Transverse colon (tissue), 4 donors: ENCODE results near the gene UMODL1. TPM values are rescaled to one million over a fixed set of nuclear protein-coding genes. Genes with fewer than 3 reads are reported as not detected.

Experiments used
- DNase-seq: peaks from one replicate; pipeline ENCODE4 v3.0.0-alpha.2; 2019
- H3K27ac ChIP-seq, 4 donors: fragments of 200-600 bp; sonication (generic); 2 replicates each; pipeline ENCODE4 v1.5.1; 2016 to 2018; ENCODE audit warnings: inconsistent platforms in 4 of 4
- H3K27me3 ChIP-seq: fragments of 200-600 bp; sonication (generic); 2 replicates; pipeline ENCODE4 v1.5.1; 2017; ENCODE audit warnings: inconsistent platforms
- H3K36me3 ChIP-seq, 4 donors: fragments of 200-600 bp; sonication (generic); 2 replicates each; pipeline ENCODE4 v1.5.1; 2017 to 2019; ENCODE audit warnings: inconsistent platforms in 4 of 4
- H3K4me1 ChIP-seq, 4 donors: fragments of 200-600 bp; sonication (generic); 2 replicates each; pipeline ENCODE4 v1.5.1; 2017 to 2020; ENCODE audit warnings: inconsistent platforms in 4 of 4
- H3K4me3 ChIP-seq, 4 donors: fragments of 200-600 bp; sonication (generic); 1 replicate in 1 of 4; 2 replicates in 3 of 4; pipeline versions ENCODE4 v1.5.1 to v1.6.1; 2017 to 2019; ENCODE audit warnings: inconsistent platforms in 4 of 4
- H3K9me3 ChIP-seq, 2 donors: fragments of 200-600 bp; sonication (generic); 2 replicates each; pipeline ENCODE4 v1.5.1; 2017 to 2019; ENCODE audit warnings: inconsistent platforms in 2 of 2
- CTCF ChIP-seq, 5 experiments: fragments of 200-600 bp in 3 of 5; fragments of 450-650 bp in 2 of 5; sonication (generic) in 3 of 5; IDR thresholded peaks; 1 replicate in 2 of 5; 2 replicates in 3 of 5; pipeline ENCODE4 v1.5.1; 2016 to 2017; ENCODE audit warnings: antibody characterized with exemption in 5 of 5, inconsistent platforms in 3 of 5, mild to moderate bottlenecking in 2 of 5, moderate library complexity in 1 of 5
- EP300 ChIP-seq: sonication (generic); formaldehyde crosslinking; IDR thresholded peaks from one replicate; pipeline ENCODE4 v1.6.1; 2017; ENCODE audit warnings: antibody characterized with exemption, low read depth
- POLR2A ChIP-seq: fragments of 450-650 bp; IDR thresholded peaks from one replicate; pipeline ENCODE4 v1.6.1; 2016; ENCODE audit warnings: antibody characterized with exemption, mild to moderate bottlenecking, moderate library complexity
- POLR2AphosphoS5 ChIP-seq, 3 donors: sonication (generic); formaldehyde crosslinking; IDR thresholded peaks; one replicate each; pipeline ENCODE4 v1.6.1; 2016; ENCODE audit warnings: antibody characterized with exemption in 3 of 3
- WGBS, 2 donors: methylation state at CpG; one replicate each; pipeline ENCODE4 v1.1.5; 2018; ENCODE audit warnings: low coverage in 1 of 2; 5-methylcytosine and 5-hydroxymethylcytosine counted together
- in situ Hi-C, 4 donors: fragments of 200-750 bp; cut with MboI; loops; one replicate each; pipeline versions ENCODE4 v1.15.0 to v1.15.1; 2017; ENCODE audit warnings: low sequenced_read_pairs in 3 of 4, low pct_ligation_motif_present in 1 of 4, low pct_unique_long_range_greater_than_20kb in 1 of 4
- intact Hi-C: fragments of 100-400 bp; cut with DNase I; formaldehyde crosslinking; loops from one replicate; pipeline ENCODE4 v1.15.1; 2023; ENCODE audit warnings: low total_unique reads
- total RNA-seq, 4 donors: library from RNA; depleted of rRNA; stranded (reverse); fragments of >200 nt; gene quantifications; one replicate each; pipeline ENCODE4 v1.1.0, GENCODE V29; 2016

UMODL1 gene
- total RNA-seq, 4 donors from 2014 or later: 0.16 to 3.2 (median 0.68) TPM; not detected in 1

DNA sequence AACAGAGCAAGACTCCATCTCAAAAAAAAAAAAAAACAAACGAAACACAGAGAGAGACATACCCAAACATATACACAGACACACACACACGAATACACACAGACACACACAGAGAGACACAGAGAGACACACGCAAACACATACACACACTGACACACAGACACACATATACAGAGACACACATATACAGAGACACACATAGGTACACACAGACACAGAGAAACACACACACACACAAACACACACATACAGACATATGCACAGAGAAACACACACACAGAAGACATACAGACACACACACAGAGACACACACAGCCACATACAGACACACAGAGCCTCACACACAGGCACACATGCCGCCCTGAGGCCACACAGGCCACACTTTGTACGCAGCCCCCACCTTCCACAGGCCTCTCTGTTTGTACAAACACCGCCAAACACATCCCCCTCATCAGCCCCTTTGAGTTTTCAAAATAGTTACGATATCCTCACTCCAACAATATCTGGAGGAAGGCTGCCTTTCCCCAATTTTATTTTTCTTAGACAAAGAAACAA lies 90.4 kb downstream of the UMODL1 start:
- H3K4me1 ChIP-seq: peaks cover 0 to 23% (median 11%) of the 10 kb centered on the region in 4 donors
- no peaks in the 10 kb centered on the region for H3K36me3 ChIP-seq
- 65 to 79% methylated on average over 7 of the region's 7 CpGs for WGBS, 2 donors
- no peak overlapping the region for H3K27ac ChIP-seq
- no peaks in the 10 kb centered on the region for H3K27me3 ChIP-seq
- in situ Hi-C loops (loop anchor here in 1 of 4 donors (25.0 kb wide), 1 partner anchor 301 kb away; no protein-coding TSS in a partner anchor), intact Hi-C loops (loop anchor here (5.0 kb wide), 1 partner anchor 96 kb away; no protein-coding TSS in a partner anchor)
- no peak for TF ChIP-seq EP300
- no peak for TF ChIP-seq POLR2A
- H3K9me3 ChIP-seq: no peaks in the 10 kb centered on the region
- H3K4me3 ChIP-seq: no peak overlapping the region
- no peak for DNase-seq

DNA sequence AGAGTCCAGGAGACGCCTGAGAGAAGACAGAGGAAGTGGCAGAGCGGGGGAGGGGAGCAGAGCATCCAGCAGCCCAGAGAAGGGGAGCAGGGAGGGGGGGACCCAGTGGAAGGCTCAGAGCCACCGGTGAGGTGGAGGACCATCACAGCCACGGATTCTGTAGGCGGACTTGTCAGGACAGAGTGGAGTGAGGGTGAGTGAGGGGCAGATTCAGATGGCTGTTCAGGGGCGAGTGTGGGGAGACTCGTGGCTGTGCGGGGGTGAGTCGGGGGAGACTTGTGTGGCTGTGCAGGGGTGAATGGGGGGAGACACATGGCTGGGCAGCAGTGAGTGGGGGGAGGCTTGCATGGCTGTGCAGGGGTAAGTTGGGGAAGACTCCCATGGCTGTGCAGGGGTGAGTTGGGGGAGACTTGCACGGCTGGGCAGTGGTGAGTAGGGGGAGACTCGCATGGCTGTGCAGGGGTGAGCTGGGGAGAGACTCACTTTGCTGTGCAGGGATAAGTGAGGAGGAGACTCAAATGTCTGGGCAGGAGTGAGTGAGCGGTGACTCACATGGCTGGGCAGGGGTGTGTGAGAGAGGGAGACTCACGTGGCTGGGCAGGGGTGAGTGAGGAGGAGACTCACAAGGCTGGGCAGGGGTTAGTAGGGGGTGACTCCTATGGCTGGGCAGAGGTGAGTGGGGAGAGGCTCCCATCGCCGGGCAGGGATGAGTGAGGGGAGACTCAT lies 91.0 kb downstream of the UMODL1 start:
- 39 to 68% methylated on average over 7 to 15 of the region's 15 CpGs for WGBS, 2 donors
- DNase-seq: no peak
- intact Hi-C loops: loop anchor here (5.0 kb wide), 1 partner anchor 95 kb away; no protein-coding TSS in a partner anchor

DNA sequence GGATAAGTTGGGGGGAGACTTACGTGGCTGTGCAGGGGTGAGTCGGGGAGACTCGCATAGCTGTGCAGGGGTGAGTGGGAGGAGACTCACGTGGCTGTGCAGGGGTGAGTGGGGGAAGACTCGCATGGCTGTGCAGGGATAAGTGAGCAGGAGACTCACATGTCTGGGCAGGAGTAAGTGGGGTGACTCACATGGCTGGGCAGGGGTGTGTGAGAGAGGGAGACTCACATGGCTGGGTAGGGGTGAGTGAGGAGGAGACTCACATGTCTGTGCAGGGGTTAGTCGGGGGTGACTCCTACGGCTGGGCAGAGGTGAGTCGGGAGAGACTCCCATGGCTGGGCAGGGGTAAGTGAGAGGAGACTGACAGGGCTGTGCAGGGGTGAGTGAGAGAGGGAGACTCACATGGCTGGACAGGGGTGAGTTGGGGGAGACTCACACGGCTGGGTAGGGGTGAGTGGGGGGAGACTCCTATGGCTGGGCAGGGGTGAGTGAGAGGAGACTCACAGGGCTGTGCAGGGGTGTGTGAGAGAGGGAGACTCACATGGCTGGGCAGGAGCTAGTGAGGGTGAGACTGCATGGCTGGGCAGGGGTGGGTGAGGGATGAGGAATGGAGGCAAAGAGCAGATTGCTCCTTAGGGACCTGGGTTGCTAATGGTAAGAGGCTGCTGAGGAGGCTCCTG lies 91.9 kb downstream of the UMODL1 start:
- TF ChIP-seq EP300 (no peak), CTCF (IDR thresholded peaks at IDR 0.05) (no peak), POLR2A (no peak), POLR2AphosphoS5 (IDR thresholded peaks at IDR 0.05) (no peak)
- in situ Hi-C loops (loop anchor here in 1 of 4 donors (25.0 kb wide), 1 partner anchor 299 kb away; no protein-coding TSS in a partner anchor), intact Hi-C loops (loop anchor here (5.0 kb wide), 1 partner anchor 94 kb away; no protein-coding TSS in a partner anchor)
- peaks cover 0 to 23% (median 9%) of the 10 kb centered on the region in 4 donors for H3K4me1 ChIP-seq
- 66 to 74% methylated on average over 8 to 9 of the region's 9 CpGs for WGBS, 2 donors
- H3K9me3 ChIP-seq: no peaks in the 10 kb centered on the region
- H3K27me3 ChIP-seq: no peaks in the 10 kb centered on the region
- H3K4me3 ChIP-seq: no peak overlapping the region
- no peak overlapping the region for H3K27ac ChIP-seq
- no peak for DNase-seq
- no peaks in the 10 kb centered on the region for H3K36me3 ChIP-seq

More for the DNA sequence above, 91.0 kb downstream of the UMODL1 start:
- no peaks in the 10 kb centered on the region for H3K27me3 ChIP-seq
- peaks cover 0 to 23% (median 10%) of the 10 kb centered on the region in 4 donors for H3K4me1 ChIP-seq
- no peaks in the 10 kb centered on the region for H3K9me3 ChIP-seq
- H3K36me3 ChIP-seq: no peaks in the 10 kb centered on the region
- H3K27ac ChIP-seq: no peak overlapping the region
- in situ Hi-C loops: loop anchor here in 1 of 4 donors (25.0 kb wide), 1 partner anchor 300 kb away; no protein-coding TSS in a partner anchor
- H3K4me3 ChIP-seq: no peak overlapping the region
- TF ChIP-seq CTCF (IDR thresholded peaks at IDR 0.05) (no peak), POLR2A (no peak), EP300 (no peak), POLR2AphosphoS5 (IDR thresholded peaks at IDR 0.05) (no peak)

DNA sequence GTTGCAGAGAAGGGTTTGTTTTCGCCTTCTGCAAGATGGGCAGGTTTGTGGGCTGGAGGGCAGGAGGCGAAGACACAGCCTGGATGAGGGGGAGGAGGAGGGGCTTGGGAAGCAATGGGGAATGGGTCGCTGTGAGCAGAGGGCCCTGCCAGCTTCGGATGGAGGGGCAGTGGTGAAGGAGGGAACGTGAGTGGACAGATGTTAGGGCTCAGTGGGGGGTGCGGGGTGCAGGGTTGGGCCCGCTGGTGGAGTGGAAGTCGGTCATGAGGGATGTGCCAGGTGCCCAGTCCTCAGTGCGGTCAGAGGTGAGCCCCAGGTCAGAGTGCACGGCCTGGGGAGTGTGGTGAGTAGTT lies 92.4 kb downstream of the UMODL1 start:
- in situ Hi-C loops (loop anchor here in 1 of 4 donors (25.0 kb wide), 1 partner anchor 299 kb away; no protein-coding TSS in a partner anchor), intact Hi-C loops (loop anchor here (5.0 kb wide), 1 partner anchor 94 kb away; no protein-coding TSS in a partner anchor)
- WGBS, 2 donors: 93% methylated on average over 3 to 10 of the region's 10 CpGs
- Histone ChIP-seq H3K4me1 (peaks cover 0 to 23% (median 9%) of the 10 kb centered on the region in 4 donors), H3K36me3 (no peaks in the 10 kb centered on the region), H3K27ac (no peak overlapping the region), H3K4me3 (no peak overlapping the region), H3K9me3 (no peaks in the 10 kb centered on the region), H3K27me3 (no peaks in the 10 kb centered on the region)
- no peak for DNase-seq
- TF ChIP-seq EP300 (no peak), POLR2A (no peak), CTCF (IDR thresholded peaks at IDR 0.05) (no peak), POLR2AphosphoS5 (IDR thresholded peaks at IDR 0.05) (no peak)
